IPS-20b (cell line): ENCODE data around the gene IGDCC3.

ENCODE experiments used
- H3K27ac ChIP-seq: one replicate; pipeline ENCODE4 v1.5.1; 2013; ENCODE audit warnings: low read length
- H3K27me3 ChIP-seq: 2 replicates; pipeline ENCODE4 v1.6.1; 2013; ENCODE audit warnings: mild to moderate bottlenecking, low read length, inconsistent platforms; ENCODE audit not compliant: insufficient read depth
- H3K36me3 ChIP-seq: 2 replicates; pipeline ENCODE4 v1.6.1; 2013; ENCODE audit warnings: low read depth, mild to moderate bottlenecking, inconsistent platforms, low read length, moderate library complexity; ENCODE audit not compliant: insufficient read depth
- H3K4me1 ChIP-seq: 2 replicates; pipeline ENCODE4 v1.6.1; 2013; ENCODE audit warnings: mild to moderate bottlenecking, control low read depth, inconsistent platforms, low read length, moderate library complexity; ENCODE audit not compliant: insufficient read depth
- H3K4me3 ChIP-seq: 2 replicates; pipeline ENCODE4 v1.5.1; 2013; ENCODE audit warnings: mild to moderate bottlenecking, low read length, inconsistent platforms
- H3K9ac ChIP-seq: 2 replicates; pipeline ENCODE4 v1.6.1; 2013; ENCODE audit warnings: low read depth, mild to moderate bottlenecking, inconsistent platforms, low read length, moderate library complexity
- H3K9me3 ChIP-seq: 2 replicates; pipeline ENCODE4 v1.6.1; 2013; ENCODE audit warnings: mild to moderate bottlenecking, low read depth, low read length, inconsistent platforms; ENCODE audit not compliant: insufficient read depth

The IGDCC3 gene

GRCh38 chr15:65329984-65330735, 47.6 kb downstream of the IGDCC3 start:
- Histone ChIP-seq H3K27ac (no peak overlapping the region), H3K9me3 (no peaks in the 10 kb centered on the region), H3K27me3 (no peaks in the 10 kb centered on the region), H3K9ac (no peak overlapping the region), H3K36me3 (peaks cover 29% of the 10 kb centered on the region; the same call in 1 of the 2 replicates), H3K4me1 (peaks cover 20% of the 10 kb centered on the region; the same call in 1 of the 2 replicates), H3K4me3 (no peak overlapping the region)

- Histone ChIP-seq H3K27me3 (no peaks in the 10 kb centered on the region), H3K4me3 (no peak overlapping the region), H3K9ac (no peak overlapping the region), H3K9me3 (no peaks in the 10 kb centered on the region), H3K36me3 (peaks cover 29% of the 10 kb centered on the region; the same call in 1 of the 2 replicates), H3K4me1 (peaks cover 12% of the 10 kb centered on the region; the same call in 1 of the 2 replicates), H3K27ac (no peak overlapping the region)
These were observed 48.4 kb downstream of the IGDCC3 start for GRCh38 chr15:65329288-65329983.

DNA sequence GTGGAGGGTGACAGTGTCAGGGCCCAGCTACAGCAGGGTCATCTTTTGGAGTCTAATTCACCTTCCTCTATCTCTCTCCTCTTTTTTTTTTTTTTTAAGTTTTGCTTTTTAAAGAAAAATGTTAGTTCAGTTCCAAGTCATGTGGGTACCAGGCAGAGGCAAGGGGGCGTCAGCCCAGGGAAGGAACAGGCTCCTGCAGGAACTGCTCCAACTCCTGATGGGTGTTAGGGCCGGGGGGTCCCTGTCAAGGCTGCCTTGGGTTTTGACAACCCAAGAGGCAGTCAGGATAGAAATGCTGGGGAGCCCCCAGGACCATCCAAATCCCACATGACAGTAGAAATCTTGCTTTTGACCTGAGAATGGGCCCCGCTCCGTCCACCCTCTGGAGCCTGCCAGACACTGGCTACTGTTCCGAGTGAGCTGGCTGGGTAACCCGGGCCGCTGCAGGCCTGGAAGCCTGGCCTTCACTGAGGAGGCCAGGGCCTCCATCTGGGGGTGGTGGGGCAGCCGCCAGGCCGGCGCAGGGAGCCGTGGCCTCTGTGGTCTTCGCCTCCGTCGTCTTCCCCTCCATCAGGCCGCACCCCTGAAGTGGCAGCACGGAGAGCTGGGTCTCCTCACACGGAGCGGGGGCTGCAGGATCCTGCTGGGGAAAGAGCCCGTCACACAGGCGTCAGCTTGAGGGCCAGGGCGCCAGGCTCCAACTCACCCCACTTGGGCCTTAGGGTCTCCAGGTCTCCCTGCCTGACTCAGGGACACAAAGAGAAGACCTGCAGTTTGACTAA, 49.1 kb downstream of the IGDCC3 start:
- Histone ChIP-seq H3K4me1 (peaks cover 5% of the 10 kb centered on the region; the same call in 1 of the 2 replicates), H3K4me3 (no peak overlapping the region), H3K36me3 (peaks cover 29% of the 10 kb centered on the region; the same call in 1 of the 2 replicates)

GRCh38 chr15:65327651-65328393, 50.0 kb downstream of the IGDCC3 start:
- Histone ChIP-seq H3K9ac (no peak overlapping the region), H3K36me3 (peaks cover 29% of the 10 kb centered on the region; the same call in 1 of the 2 replicates), H3K9me3 (no peaks in the 10 kb centered on the region), H3K27ac (no peak overlapping the region), H3K4me3 (no peak overlapping the region), H3K27me3 (no peaks in the 10 kb centered on the region), H3K4me1 (no peaks in the 10 kb centered on the region)

More for the DNA sequence above, 49.1 kb downstream of the IGDCC3 start:
- Histone ChIP-seq H3K9ac (no peak overlapping the region), H3K27ac (no peak overlapping the region), H3K9me3 (no peaks in the 10 kb centered on the region), H3K27me3 (no peaks in the 10 kb centered on the region)

DNA sequence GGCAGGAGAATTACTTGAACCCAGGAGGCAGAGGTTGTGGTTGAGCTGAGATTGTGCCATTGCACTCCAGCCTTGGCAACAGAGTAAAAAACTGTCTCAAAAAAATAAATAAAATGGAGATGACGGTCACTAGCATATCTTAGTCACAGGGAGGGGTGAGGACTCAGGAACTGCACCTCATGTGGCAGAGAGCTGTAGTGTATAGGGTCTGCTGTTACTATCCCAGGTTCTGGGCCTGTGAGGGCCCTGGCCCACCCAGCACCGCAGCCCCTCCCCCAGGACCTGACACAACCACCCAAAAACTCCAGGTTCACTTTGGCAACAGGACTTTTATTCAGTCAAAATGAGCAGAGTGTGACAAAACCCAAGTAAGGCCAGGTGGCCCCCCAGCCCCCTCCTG, 51.0 kb downstream of the IGDCC3 start:
- Histone ChIP-seq H3K27me3 (no peaks in the 10 kb centered on the region), H3K27ac (no peak overlapping the region), H3K36me3 (peaks cover 24% of the 10 kb centered on the region; the same call in 1 of the 2 replicates), H3K4me3 (no peak overlapping the region), H3K9ac (no peak overlapping the region), H3K4me1 (no peaks in the 10 kb centered on the region), H3K9me3 (no peaks in the 10 kb centered on the region)

DNA sequence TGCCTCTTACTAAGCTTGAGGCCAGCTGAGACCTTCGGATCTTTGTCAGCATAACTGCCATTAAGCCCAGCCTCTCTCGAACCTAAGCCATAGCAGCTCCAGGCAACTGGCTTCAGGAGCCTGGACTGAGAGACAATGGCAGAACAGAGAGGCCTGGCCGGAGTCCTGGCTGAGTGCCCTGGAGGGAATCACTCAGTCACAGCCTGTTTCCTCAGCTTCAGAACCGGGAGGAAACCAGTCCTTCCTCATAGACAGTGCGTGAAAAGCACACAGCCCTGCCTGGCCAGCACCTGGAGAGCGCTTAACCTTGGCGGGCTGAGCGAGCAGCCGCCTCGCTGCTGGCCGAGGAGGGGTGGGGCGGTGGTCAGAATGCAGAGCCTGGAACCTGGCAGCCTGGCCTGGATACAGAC, 51.7 kb downstream of the IGDCC3 start:
- Histone ChIP-seq H3K9ac (no peak overlapping the region), H3K27ac (no peak overlapping the region), H3K36me3 (peaks cover 17% of the 10 kb centered on the region; the same call in 1 of the 2 replicates), H3K27me3 (no peaks in the 10 kb centered on the region), H3K4me3 (no peak overlapping the region), H3K9me3 (no peaks in the 10 kb centered on the region), H3K4me1 (no peaks in the 10 kb centered on the region)

GRCh38 chr15:65323071-65323511, 54.7 kb downstream of the IGDCC3 start:
- no peaks in the 10 kb centered on the region for H3K4me1 ChIP-seq

GRCh38 chr15:65318870-65319356, 58.9 kb downstream of the IGDCC3 start:
- H3K36me3 ChIP-seq: no peaks in the 10 kb centered on the region

More at GRCh38 chr15:65323071-65323511, 54.7 kb downstream of the IGDCC3 start:
- Histone ChIP-seq H3K36me3 (no peaks in the 10 kb centered on the region), H3K27me3 (no peaks in the 10 kb centered on the region), H3K9ac (no peak overlapping the region), H3K27ac (no peak overlapping the region), H3K9me3 (no peaks in the 10 kb centered on the region), H3K4me3 (no peak overlapping the region)

GRCh38 chr15:65312400-65312916, 65.3 kb downstream of the IGDCC3 start:
- Histone ChIP-seq H3K9ac (no peak overlapping the region), H3K27ac (no peak overlapping the region), H3K36me3 (no peaks in the 10 kb centered on the region), H3K9me3 (no peaks in the 10 kb centered on the region), H3K4me3 (no peak overlapping the region), H3K4me1 (peaks cover 6% of the 10 kb centered on the region; the same call in 1 of the 2 replicates), H3K27me3 (no peaks in the 10 kb centered on the region)

More at GRCh38 chr15:65318870-65319356, 58.9 kb downstream of the IGDCC3 start:
- Histone ChIP-seq H3K4me3 (no peak overlapping the region), H3K9ac (no peak overlapping the region), H3K27ac (no peak overlapping the region), H3K9me3 (no peaks in the 10 kb centered on the region), H3K4me1 (no peaks in the 10 kb centered on the region), H3K27me3 (no peaks in the 10 kb centered on the region)

DNA sequence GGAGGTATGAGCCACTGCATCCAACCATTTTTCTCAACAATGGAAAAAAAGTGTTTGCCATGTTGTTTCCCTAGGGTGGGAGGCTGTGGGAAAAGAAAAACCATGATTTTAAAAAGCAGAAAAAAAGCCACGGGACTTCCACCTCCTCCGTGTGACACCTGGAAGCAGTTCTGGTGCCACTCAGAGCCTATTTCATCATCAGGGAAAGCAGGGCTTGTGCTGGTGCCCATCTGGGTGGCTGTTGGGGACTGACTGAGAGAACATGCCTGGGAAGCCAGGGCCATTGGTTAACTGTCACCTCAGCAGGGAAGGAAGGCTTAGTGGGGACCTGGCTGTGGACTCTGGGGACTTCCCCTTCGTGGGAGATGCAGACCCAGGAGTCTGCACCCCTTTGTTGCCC, 66.0 kb downstream of the IGDCC3 start:
- Histone ChIP-seq H3K9me3 (no peaks in the 10 kb centered on the region), H3K27me3 (no peaks in the 10 kb centered on the region), H3K4me3 (no peak overlapping the region), H3K4me1 (peaks cover 6% of the 10 kb centered on the region; the same call in 1 of the 2 replicates), H3K27ac (no peak overlapping the region), H3K9ac (no peak overlapping the region), H3K36me3 (no peaks in the 10 kb centered on the region)
